Left hindlimb (tissue), 1 donor: ENCODE measurements around the gene FAXDC2.

ENCODE experiments used
- DNase-seq: peaks from one replicate; pipeline ENCODE4 v3.0.0-alpha.2; 2018

FAXDC2 gene

GRCh38 chr5:154850255-154851062, at the start of gene FAXDC2:
FAXDC2 (minus strand) TSS chr5:154850603; CDS start chr5:154838178, 12,425 bp downstream.
- DNase-seq = peak; percentile 90

- DNase-seq = no peak
Measured at GRCh38 chr5:154900066-154900465, 49.7 kb upstream of the FAXDC2 start.

GRCh38 chr5:154899151-154899816, 48.9 kb upstream of the FAXDC2 start:
- peak; percentile 34 for DNase-seq

GRCh38 chr5:154898210-154898609, 47.8 kb upstream of the FAXDC2 start:
- peak; percentile 46 for DNase-seq

- DNase-seq = no peak
Measured at GRCh38 chr5:154896562-154897165, 46.3 kb upstream of the FAXDC2 start.

- DNase-seq = no peak
Measured at GRCh38 chr5:154895606-154896561, 45.5 kb upstream of the FAXDC2 start.

GRCh38 chr5:154893381-154893780, 43.0 kb upstream of the FAXDC2 start:
- no peak for DNase-seq

- no peak for DNase-seq
Measured at GRCh38 chr5:154892369-154892771, 42.0 kb upstream of the FAXDC2 start.

GRCh38 chr5:154885439-154885838, 35.0 kb upstream of the FAXDC2 start:
- no peak for DNase-seq

- DNase-seq = no peak
Measured at GRCh38 chr5:154884424-154884823, 34.0 kb upstream of the FAXDC2 start.

- DNase-seq = no peak
Measured at GRCh38 chr5:154881986-154882385, 31.6 kb upstream of the FAXDC2 start.

- DNase-seq = no peak
Measured at GRCh38 chr5:154878642-154879335, 28.4 kb upstream of the FAXDC2 start.

GRCh38 chr5:154873791-154874331, 23.5 kb upstream of the FAXDC2 start:
- DNase-seq = no peak

GRCh38 chr5:154871734-154872133, 21.3 kb upstream of the FAXDC2 start:
- no peak for DNase-seq

GRCh38 chr5:154868702-154869101, 18.3 kb upstream of the FAXDC2 start:
- no peak for DNase-seq

- no peak for DNase-seq
Measured at GRCh38 chr5:154866841-154867240, 16.4 kb upstream of the FAXDC2 start.

GRCh38 chr5:154865466-154866184, 15.2 kb upstream of the FAXDC2 start:
- no peak for DNase-seq

- DNase-seq = no peak
Measured at GRCh38 chr5:154863291-154864080, 13.1 kb upstream of the FAXDC2 start.

- no peak for DNase-seq
Measured at GRCh38 chr5:154862766-154863165, 12.4 kb upstream of the FAXDC2 start.

- no peak for DNase-seq
Measured at GRCh38 chr5:154861946-154862345, 11.5 kb upstream of the FAXDC2 start.
